PC-3 (cell line): ENCODE data around the gene TINAGL1.

ENCODE experiments used
- CTCF ChIP-seq: fragments of 300-600 bp; sonication (generic); conservative IDR thresholded peaks from 2 replicates; pipeline ENCODE4 v1.5.1; 2017; ENCODE audit warnings: antibody characterized with exemption, low read depth, mild to moderate bottlenecking, low read length
- EZH2phosphoT487 ChIP-seq: fragments of 300-600 bp; sonication (generic); IDR thresholded peaks from 2 replicates; pipeline ENCODE4 v1.6.1; 2018; ENCODE audit warnings: mild to moderate bottlenecking, antibody characterized with exemption, low read length, borderline replicate concordance

- TF ChIP-seq CTCF (no peak), EZH2phosphoT487 (no peak)
Measured at GRCh38 chr1:31615939-31616338, 39.6 kb downstream of the TINAGL1 start.
